ENCODE measurements around the gene KLHL40. TPM values are rescaled to one million over a fixed set of nuclear protein-coding genes. Genes with fewer than 3 reads are reported as not detected.

KLHL40 gene
- polyA plus RNA-seq, 1 experiment = not detected

DNA sequence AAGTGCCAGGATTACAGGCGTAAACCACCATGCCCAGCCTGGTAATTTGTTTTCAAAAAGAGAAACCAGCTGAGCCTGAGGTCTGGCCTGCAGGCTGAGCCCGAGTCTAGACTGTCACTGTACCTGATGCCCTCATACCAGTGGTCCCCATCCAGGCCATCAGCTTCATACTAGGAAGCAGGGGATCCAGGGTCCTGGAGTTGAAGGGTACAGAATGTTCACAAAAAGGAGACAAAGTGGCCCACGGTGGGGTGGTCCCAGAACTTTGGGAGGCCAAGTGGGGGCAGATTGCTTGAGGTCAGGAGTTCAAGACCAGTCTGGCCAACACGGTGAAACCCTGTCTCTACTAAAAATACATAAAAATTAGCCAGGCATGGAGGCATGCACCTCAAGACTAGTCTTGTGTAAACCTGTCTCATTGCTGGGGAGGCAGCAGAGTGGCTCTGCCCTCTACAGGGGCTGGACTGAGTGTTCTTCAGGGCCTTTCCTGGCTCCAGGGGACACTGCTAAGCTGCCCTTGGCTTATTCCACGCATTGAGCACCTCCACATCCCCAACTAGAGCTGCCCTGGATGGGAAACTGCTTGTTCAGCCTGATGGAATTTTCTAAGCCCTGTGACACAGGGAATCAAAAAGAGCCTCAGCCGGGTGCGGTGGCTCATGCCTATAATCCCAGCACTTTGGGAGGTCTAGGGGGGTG, 25.1 kb downstream of the KLHL40 start:
- H3K27ac ChIP-seq (ENCODE audit: low read depth, low read length) = no peak overlapping the region
- no peak overlapping the region for H3K4me3 ChIP-seq (ENCODE audit: low read depth, low read length)
- no peak for TF ChIP-seq CTCF (IDR thresholded peaks at IDR 0.05; ENCODE audit: low read depth, low read length)
- peaks cover 44% of the 10 kb centered on the region for H3K27me3 ChIP-seq (ENCODE audit: control insufficient read depth, insufficient read depth, low read length)
- no peak for DNase-seq (ENCODE audit: low read depth, low spot score)
- H3K9me3 ChIP-seq (ENCODE audit: control insufficient read depth, insufficient read depth, low read length) = no peaks in the 10 kb centered on the region
- ChIA-PET POLR2A (no interaction called here), CTCF (interaction anchor here (1.2 kb wide), 1 partner anchor 35 kb away, joined by 3 read pairs; no protein-coding TSS in a partner anchor)

- CTCF ChIA-PET = no interaction called here
- DNase-seq (ENCODE audit: low read depth, low spot score) = no peak
- POLR2A ChIA-PET = no interaction called here
Measured at GRCh38 chr3:42711491-42712343, 26.4 kb downstream of the KLHL40 start.

GRCh38 chr3:42712344-42712648, 27.0 kb downstream of the KLHL40 start:
- no peak overlapping the region for H3K27ac ChIP-seq (ENCODE audit: low read depth, low read length)
- no peak for TF ChIP-seq CTCF (IDR thresholded peaks at IDR 0.05; ENCODE audit: low read depth, low read length)
- no peak overlapping the region for H3K4me3 ChIP-seq (ENCODE audit: low read depth, low read length)
- H3K27me3 ChIP-seq (ENCODE audit: control insufficient read depth, insufficient read depth, low read length) = peaks cover 45% of the 10 kb centered on the region
- ChIA-PET POLR2A (no interaction called here), CTCF (interaction anchor here (1.1 kb wide), 1 partner anchor 33 kb away, joined by 4 read pairs; no protein-coding TSS in a partner anchor)
- H3K9me3 ChIP-seq (ENCODE audit: control insufficient read depth, insufficient read depth, low read length) = no peaks in the 10 kb centered on the region
- DNase-seq (ENCODE audit: low read depth, low spot score) = no peak

More at GRCh38 chr3:42711491-42712343, 26.4 kb downstream of the KLHL40 start:
- no peak overlapping the region for H3K4me3 ChIP-seq (ENCODE audit: low read depth, low read length)
- peak; percentile 22 for TF ChIP-seq CTCF (IDR thresholded peaks at IDR 0.05; ENCODE audit: low read depth, low read length)
- H3K27ac ChIP-seq (ENCODE audit: low read depth, low read length) = no peak overlapping the region
- H3K27me3 ChIP-seq (ENCODE audit: control insufficient read depth, insufficient read depth, low read length) = peaks cover 43% of the 10 kb centered on the region
- H3K9me3 ChIP-seq (ENCODE audit: control insufficient read depth, insufficient read depth, low read length) = no peaks in the 10 kb centered on the region

- ChIA-PET POLR2A (no interaction called here), CTCF (interaction anchor here (1.1 kb wide), 1 partner anchor 33 kb away, joined by 4 read pairs; no protein-coding TSS in a partner anchor)
- TF ChIP-seq CTCF (IDR thresholded peaks at IDR 0.05; ENCODE audit: low read depth, low read length) = no peak
- Histone ChIP-seq H3K4me3 (ENCODE audit: low read depth, low read length) (no peak overlapping the region), H3K27me3 (ENCODE audit: control insufficient read depth, insufficient read depth, low read length) (peaks cover 41% of the 10 kb centered on the region), H3K9me3 (ENCODE audit: control insufficient read depth, insufficient read depth, low read length) (no peaks in the 10 kb centered on the region), H3K27ac (ENCODE audit: low read depth, low read length) (no peak overlapping the region)
- no peak for DNase-seq (ENCODE audit: low read depth, low spot score)
Measured at GRCh38 chr3:42712688-42713372, 27.5 kb downstream of the KLHL40 start.
